CD4-positive, alpha-beta T cell treated with Interleukin-6 for 4 hours (primary cell): ENCODE results near the gene IPO11.
"Not testable (repeated sequence)": the region's sequence is repeated elsewhere in the genome, so short reads cannot be mapped to it uniquely, and the experiment has no call there.

Source experiments
- DNase-seq: peaks from one replicate; pipeline ENCODE4 v3.0.0-alpha.2; 2020; ENCODE audit warnings: mixed read lengths

IPO11 gene

DNA sequence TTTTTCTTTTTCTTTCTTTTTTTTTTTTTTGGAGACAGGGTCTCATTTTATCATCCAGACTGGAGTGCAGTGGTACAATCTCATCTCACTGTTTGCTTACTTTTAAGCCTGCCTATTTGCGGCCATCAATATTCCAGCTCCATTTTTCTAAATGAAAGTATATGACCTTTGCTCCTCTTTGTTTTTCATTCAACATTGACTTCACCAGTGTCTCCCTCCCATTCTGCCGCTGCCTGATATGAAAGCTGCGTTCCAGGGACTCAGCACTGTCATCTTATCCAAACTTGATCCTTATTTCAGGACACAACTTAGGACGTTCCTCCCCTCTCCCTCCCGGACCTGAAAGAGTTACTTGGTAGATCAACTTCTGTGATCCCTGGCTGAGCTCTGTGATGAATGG lies 239.7 kb downstream of the IPO11 start:
- DNase-seq: no peak

DNA sequence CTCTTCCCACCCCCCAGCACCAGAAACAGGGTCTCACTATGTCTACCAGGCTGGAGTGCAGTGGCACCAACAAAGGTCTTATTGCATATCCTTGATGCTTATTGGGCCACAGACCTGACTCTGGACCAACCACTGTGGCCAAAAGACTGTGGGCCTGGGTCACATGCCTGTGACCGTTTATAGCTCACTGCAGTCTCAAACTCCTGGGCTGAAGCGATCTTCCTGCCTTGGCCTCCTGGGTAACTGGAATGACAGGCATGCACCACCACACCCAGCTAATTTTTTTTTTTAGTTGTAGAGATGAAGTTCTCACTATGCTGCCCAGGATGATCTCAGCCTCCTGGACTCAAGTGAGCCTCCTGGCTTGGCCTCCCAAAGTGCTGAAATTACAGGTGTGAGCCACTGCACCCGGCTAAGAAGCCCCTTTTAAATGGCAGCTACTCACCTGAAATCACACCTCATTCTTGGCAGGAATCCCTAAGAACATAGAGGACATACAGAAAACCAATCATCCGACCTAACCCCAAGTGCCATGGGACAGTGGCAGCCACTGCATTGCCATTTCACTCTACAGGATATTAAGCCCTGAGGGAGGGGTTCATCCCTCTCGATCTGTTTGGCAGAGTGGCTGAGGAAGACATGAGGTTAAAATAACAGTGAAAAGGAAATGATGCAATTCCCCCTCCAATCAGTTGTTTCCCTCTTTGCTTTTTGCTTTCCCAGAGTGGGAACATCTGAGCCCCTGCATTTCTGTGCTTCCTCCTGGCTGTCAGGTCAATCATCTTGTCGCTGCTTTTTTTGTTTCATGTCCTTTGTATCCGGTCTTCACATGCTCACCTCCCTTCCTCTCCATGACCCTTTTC lies 240.7 kb downstream of the IPO11 start:
- DNase-seq: no peak

DNA sequence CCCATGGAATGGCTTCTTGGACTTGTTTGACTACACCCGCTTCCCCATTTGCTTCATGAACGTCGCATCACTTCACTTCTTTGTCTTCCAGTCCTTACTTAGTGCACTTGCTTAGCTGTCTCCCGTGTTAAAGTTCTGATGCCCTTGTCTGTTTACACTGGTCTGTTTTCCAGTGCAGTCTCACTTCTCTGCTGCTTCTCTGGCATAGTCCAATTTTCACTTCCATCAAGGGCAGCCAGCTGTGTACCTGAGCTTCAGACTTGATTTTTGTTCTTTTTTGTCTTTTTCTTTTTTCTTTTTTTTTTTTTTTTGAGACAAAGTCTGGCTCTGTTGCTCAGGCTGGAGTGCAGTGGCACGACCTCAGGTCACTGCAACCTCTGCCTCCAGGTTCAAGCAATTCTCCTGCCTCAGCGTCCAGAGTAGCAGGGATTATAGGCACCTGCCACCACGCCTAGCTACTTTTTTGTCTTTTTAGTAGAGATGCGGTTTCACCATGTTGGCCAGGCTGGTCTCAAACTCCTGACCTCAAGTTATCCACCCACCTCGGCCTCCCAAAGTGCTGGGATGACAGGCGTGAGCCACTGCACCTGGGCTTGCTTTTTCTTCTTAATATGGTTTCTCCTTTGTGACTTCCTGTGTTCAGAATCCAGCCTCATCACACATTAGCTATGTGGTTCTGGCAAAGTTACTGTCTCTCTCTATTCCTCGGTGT lies 241.5 kb downstream of the IPO11 start:
- DNase-seq: no peak

DNA sequence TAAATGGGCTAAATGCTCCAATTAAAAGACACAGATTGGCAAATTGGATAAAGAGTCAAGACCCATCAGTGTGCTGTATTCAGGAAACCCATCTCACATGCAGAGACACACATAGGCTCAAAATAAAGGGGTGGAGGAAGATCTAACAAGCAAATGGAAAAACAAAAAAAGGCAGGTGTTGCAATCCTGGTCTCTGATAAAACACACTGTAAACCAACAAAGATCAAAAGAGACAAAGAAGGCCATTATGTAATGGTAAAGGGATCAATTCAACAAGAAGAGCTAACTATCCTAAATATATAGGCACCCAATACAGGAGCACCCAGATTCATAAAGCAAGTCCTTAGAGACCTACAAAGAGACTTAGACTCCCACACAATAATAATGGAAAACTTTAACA lies 245.2 kb downstream of the IPO11 start:
- DNase-seq: not testable (repeated sequence)

DNA sequence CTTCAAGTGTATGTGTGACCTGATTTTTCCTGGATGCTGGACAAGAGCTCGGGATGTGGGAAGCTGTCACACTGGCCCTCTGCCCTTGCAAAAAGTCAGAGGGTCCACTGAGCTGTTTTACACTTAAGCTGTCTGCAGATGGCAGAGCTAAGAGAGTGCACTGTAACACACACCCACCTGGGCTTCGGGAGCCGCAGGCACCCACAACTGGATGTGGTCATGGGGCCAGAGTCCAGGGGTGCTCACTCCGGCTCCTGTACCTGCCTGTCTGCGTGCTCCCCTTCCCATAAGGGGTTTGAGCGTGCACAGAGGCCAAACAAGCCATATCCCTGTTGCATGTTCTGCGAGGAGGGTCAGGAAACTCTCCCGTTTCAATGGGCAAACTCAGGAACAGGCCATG lies 248.6 kb downstream of the IPO11 start:
- no peak for DNase-seq

DNA sequence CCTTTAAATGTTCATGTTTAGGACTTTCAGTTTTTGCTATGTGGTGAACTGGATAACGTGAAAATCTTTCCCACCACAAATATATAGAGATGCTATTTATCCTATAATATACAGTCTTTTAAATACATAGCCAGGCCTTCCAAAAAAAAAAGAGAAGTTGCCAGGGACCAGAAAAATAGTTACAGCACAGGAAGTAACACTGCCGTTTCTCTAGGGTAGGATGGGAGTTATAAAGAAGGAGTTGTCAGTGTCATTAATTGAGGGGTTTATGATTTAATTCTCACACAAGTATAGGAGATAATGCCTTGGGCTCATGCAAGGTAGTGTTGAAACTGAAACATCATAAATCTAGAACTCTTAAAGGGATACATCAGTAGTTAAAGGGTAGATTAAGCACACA lies 250.0 kb downstream of the IPO11 start:
- no peak for DNase-seq

DNA sequence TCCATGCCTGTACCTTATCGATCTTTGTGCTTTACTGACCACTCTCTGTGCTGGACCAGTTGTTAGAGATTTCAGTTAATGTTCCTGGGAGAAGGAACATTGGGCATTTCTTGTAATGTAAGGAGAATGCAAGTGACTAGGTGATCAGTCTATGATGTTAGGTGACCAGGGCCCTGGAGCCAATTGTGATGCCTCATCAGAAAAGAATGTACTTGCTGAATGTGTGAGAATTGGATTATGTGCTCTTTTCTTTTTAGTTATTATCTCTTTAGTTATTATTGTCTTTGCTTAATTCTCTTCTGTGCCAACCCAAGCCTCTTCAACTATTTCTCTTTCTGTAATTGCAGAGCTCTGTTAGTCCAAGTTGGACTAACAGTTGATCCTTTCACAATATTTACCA lies 258.9 kb downstream of the IPO11 start:
- no peak for DNase-seq

DNA sequence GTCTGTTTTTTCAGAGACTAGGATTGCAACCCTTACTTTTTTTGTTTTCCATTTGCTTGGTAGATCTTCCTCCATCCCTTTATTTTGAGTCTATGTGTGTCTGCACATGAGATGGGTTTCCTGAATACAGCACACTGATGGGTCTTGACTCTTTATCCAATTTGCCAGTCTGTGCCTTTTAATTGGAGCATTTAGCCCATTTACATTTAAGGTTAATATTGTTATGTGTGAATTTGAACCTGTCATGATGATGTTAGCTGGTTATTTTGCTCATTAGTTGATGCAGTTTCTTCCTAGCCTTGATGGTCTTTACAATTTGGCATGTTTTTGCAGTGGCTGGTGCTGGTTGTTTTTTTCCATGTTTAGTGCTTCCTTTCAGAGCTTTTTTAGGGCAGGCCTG lies 264.0 kb downstream of the IPO11 start:
- not testable (repeated sequence) for DNase-seq
